ENCODE measurements around the gene KIAA1217. TPM values are rescaled to one million over a fixed set of nuclear protein-coding genes. Genes with fewer than 3 reads are reported as not detected.

Gene KIAA1217
- total and polyA plus RNA-seq, 9 of the 15 experiments (the other 6 are each of a cell fraction or from before 2014, with no cell fraction given): 0.04 TPM; not detected in 8

DNA sequence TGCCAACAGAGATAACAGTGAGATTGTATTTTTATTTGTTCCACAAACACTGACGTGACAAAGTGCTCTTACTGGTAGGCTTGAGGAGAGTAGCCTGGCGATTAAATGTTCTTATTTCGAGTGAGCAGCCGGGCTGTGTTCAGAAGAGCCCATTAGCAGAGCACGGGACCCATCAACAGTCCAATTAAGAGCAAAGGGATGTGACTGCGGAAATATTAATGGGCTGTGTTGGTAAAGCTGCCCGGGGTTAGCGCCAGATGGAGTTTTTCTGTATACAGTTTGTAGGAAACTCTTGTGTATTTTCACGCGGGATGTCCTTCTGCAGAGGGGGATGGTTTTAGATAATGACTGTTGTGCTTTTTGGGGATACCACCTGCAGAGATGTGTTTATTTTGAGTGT is 104.3 kb downstream of the KIAA1217 start:
- H3K9me1 ChIP-seq (ENCODE audit: control insufficient read depth, insufficient read depth, low read length): no peaks in the 10 kb centered on the region
- ChIA-PET CTCF (ENCODE audit: low intra/inter-chr PET ratio) (no interaction called here), POLR2A (no interaction called here)
- H3K9ac ChIP-seq (ENCODE audit: insufficient read depth in 1 of 2, low read depth in 2 of 2, low read length in 2 of 2): no peak overlapping the region
- no peak for DNase-seq (ENCODE audit: extremely low read depth in 1 of 4, low spot score in 3 of 4)
- in situ Hi-C loops (cut with MboI) (no loop called here), intact Hi-C loops (cut with micrococcal nuclease) (no loop called here)
- H3K36me3 ChIP-seq (ENCODE audit: control insufficient read depth, insufficient read depth, low read length): no peaks in the 10 kb centered on the region
- no peak overlapping the region for H2AFZ ChIP-seq (ENCODE audit: low read depth, low read length)
- H3K4me1 ChIP-seq (replicated peaks in 1 of 2; ENCODE audit: control insufficient read depth in 2 of 2, insufficient read depth in 2 of 2, low read length in 2 of 2): no peaks in the 10 kb centered on the region
- H3K9me3 ChIP-seq (replicated peaks; ENCODE audit: control insufficient read depth, insufficient read depth, low read depth, low read length): no peaks in the 10 kb centered on the region
- WGBS (ENCODE audit: insufficient coverage, low coverage, missing lambda C conversion rate): 3% methylated on average over 10 of the region's 10 CpGs
- no peak overlapping the region for H3K27ac ChIP-seq (ENCODE audit: extremely low read depth, low read depth, low read length)
- no peak overlapping the region for H3K4me2 ChIP-seq (ENCODE audit: insufficient read depth, low read length)
- H3K27me3 ChIP-seq (ENCODE audit: control insufficient read depth in 2 of 2, insufficient read depth in 2 of 2, low read length in 2 of 2): no peaks in the 10 kb centered on the region
- no peaks in the 10 kb centered on the region for H4K20me1 ChIP-seq (replicated peaks; ENCODE audit: control insufficient read depth, insufficient read depth, low read length)
- no peaks in the 10 kb centered on the region for H3K79me2 ChIP-seq (ENCODE audit: control insufficient read depth, insufficient read depth, low read length)
- TF ChIP-seq HNRNPK (IDR thresholded peaks at IDR 0.05; ENCODE audit: low read depth, low read length, poor library complexity, severe bottlenecking): no peak
- no peak for TF ChIP-seq DDX20 (tag; IDR thresholded peaks at IDR 0.05; ENCODE audit: low read depth)
- TF ChIP-seq L3MBTL2 (IDR thresholded peaks at IDR 0.05): no peak
- TF ChIP-seq, protein P1, sequence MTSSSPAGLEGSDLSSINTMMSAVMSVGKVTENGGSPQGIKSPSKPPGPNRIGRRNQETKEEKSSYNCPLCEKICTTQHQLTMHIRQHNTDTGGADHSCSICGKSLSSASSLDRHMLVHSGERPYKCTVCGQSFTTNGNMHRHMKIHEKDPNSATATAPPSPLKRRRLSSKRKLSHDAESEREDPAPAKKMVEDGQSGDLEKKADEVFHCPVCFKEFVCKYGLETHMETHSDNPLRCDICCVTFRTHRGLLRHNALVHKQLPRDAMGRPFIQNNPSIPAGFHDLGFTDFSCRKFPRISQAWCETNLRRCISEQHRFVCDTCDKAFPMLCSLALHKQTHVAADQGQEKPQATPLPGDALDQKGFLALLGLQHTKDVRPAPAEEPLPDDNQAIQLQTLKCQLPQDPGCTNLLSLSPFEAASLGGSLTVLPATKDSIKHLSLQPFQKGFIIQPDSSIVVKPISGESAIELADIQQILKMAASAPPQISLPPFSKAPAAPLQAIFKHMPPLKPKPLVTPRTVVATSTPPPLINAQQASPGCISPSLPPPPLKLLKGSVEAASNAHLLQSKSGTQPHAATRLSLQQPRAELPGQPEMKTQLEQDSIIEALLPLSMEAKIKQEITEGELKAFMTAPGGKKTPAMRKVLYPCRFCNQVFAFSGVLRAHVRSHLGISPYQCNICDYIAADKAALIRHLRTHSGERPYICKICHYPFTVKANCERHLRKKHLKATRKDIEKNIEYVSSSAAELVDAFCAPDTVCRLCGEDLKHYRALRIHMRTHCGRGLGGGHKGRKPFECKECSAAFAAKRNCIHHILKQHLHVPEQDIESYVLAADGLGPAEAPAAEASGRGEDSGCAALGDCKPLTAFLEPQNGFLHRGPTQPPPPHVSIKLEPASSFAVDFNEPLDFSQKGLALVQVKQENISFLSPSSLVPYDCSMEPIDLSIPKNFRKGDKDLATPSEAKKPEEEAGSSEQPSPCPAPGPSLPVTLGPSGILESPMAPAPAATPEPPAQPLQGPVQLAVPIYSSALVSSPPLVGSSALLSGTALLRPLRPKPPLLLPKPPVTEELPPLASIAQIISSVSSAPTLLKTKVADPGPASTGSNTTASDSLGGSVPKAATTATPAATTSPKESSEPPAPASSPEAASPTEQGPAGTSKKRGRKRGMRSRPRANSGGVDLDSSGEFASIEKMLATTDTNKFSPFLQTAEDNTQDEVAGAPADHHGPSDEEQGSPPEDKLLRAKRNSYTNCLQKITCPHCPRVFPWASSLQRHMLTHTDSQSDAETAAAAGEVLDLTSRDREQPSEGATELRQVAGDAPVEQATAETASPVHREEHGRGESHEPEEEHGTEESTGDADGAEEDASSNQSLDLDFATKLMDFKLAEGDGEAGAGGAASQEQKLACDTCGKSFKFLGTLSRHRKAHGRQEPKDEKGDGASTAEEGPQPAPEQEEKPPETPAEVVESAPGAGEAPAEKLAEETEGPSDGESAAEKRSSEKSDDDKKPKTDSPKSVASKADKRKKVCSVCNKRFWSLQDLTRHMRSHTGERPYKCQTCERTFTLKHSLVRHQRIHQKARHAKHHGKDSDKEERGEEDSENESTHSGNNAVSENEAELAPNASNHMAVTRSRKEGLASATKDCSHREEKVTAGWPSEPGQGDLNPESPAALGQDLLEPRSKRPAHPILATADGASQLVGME (CRISPR knock-in tag; IDR thresholded peaks at IDR 0.05): no peak
- TF ChIP-seq ZNF444 (CRISPR knock-in tag; IDR thresholded peaks at IDR 0.05): no peak
- TF ChIP-seq HEY1 (CRISPR knock-in tag; IDR thresholded peaks at IDR 0.05; ENCODE audit: borderline replicate concordance): no peak
- TF ChIP-seq TGIF2 (CRISPR knock-in tag; IDR thresholded peaks at IDR 0.05): no peak
- TF ChIP-seq CSDE1 (IDR thresholded peaks at IDR 0.05): no peak
- no peak for TF ChIP-seq POLR2H (tag; IDR thresholded peaks at IDR 0.05; ENCODE audit: low read depth)
- TF ChIP-seq GATAD2B (IDR thresholded peaks at IDR 0.05; ENCODE audit: borderline replicate concordance): no peak
- TF ChIP-seq CBX3 (IDR thresholded peaks at IDR 0.05; ENCODE audit: borderline replicate concordance in 1 of 2, low read length in 2 of 2): no peak
- no peak for TF ChIP-seq ZNF644 (tag; IDR thresholded peaks at IDR 0.05; ENCODE audit: low read depth)
- ATAC-seq: no peak
- no peak for FAIRE-seq
- BruUV-seq (replicated peaks): no TSS peak
- H3K4me3 ChIP-seq: no peak overlapping the region
